Astrocyte of the cerebellum (primary cell): Measurements from ENCODE around the gene ANKH.

Source experiments
- DNase-seq: peaks from one replicate; pipeline ENCODE4 v3.0.0-alpha.2; 2011; ENCODE audit warnings: low read depth
- H3K4me3 ChIP-seq: 2 replicates; pipeline ENCODE4 v1.5.1; 2011; ENCODE audit warnings: mild to moderate bottlenecking, low read depth, low read length, moderate library complexity
- CTCF ChIP-seq: IDR thresholded peaks from 2 replicates; pipeline ENCODE4 v1.5.1; 2012; ENCODE audit warnings: low read length, low read depth, moderate library complexity, mild to moderate bottlenecking; ENCODE audit errors: missing control alignments
- in situ Hi-C: cut with HindIII; loops from 2 replicates; pipeline ENCODE4 v1.10.0; 2017; ENCODE audit warnings: low sequenced_read_pairs

The ANKH gene

DNA sequence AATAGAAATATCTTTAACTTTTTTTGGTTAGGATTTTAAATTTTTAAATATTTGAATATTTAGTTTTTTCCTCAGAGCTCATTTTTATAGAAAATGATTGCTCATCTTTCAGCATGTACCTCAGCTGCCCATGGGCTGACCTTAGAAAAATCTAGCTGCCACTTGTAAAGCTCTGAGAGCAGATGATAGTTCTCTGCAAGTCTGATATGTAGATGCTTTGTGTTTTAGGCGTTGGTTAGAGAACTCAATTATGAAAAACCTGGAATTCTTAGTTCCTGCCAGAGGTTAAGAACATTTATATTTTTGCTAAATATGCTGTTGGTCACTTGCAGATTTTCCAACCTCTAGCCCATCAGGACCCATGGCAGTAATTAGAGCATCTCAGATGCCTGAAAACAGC is 192.0 kb downstream of the ANKH start:
- no peak for TF ChIP-seq CTCF
- DNase-seq: no peak
- in situ Hi-C loops: no loop called here

GRCh38 chr5:14678773-14679334 is 192.7 kb downstream of the ANKH start:
- in situ Hi-C loops: no loop called here
- no peak overlapping the region for H3K4me3 ChIP-seq
- no peak for DNase-seq
- TF ChIP-seq CTCF: no peak

More for the DNA sequence above, 192.0 kb downstream of the ANKH start:
- H3K4me3 ChIP-seq: no peak overlapping the region

- DNase-seq: no peak
- H3K4me3 ChIP-seq: no peak overlapping the region
- TF ChIP-seq CTCF: no peak
- in situ Hi-C loops: no loop called here
These were observed 195.3 kb downstream of the ANKH start for GRCh38 chr5:14676320-14676719.

GRCh38 chr5:14675865-14676300 is 195.7 kb downstream of the ANKH start:
- in situ Hi-C loops: no loop called here
- no peak overlapping the region for H3K4me3 ChIP-seq

GRCh38 chr5:14674983-14675854 is 196.4 kb downstream of the ANKH start:
- DNase-seq: no peak
- in situ Hi-C loops: no loop called here
- no peak for TF ChIP-seq CTCF
- H3K4me3 ChIP-seq: no peak overlapping the region

More at GRCh38 chr5:14675865-14676300, 195.7 kb downstream of the ANKH start:
- DNase-seq: no peak
- no peak for TF ChIP-seq CTCF

GRCh38 chr5:14673443-14673842 is 198.1 kb downstream of the ANKH start:
- in situ Hi-C loops: no loop called here
- no peak overlapping the region for H3K4me3 ChIP-seq
- no peak for TF ChIP-seq CTCF
- DNase-seq: no peak
